Measurements from ENCODE around the gene TBC1D21.

GRCh38 chr15:73928241-73928579 is 54.8 kb downstream of the TBC1D21 start:
- TF ChIP-seq PKNOX1 (IDR thresholded peaks at IDR 0.05) (no peak), L3MBTL2 (conservative IDR thresholded peaks at IDR 0.05) (no peak), SP1 (IDR thresholded peaks at IDR 0.05) (no peak), HDGF (IDR thresholded peaks at IDR 0.05; ENCODE audit: borderline replicate concordance) (no peak), SUZ12 (IDR thresholded peaks at IDR 0.05) (no peak), BHLHE40 (IDR thresholded peaks at IDR 0.05; ENCODE audit: borderline replicate concordance) (no peak)

Measured in HEK293T (cell line).